ENCODE results near the gene JARID2.

DNA sequence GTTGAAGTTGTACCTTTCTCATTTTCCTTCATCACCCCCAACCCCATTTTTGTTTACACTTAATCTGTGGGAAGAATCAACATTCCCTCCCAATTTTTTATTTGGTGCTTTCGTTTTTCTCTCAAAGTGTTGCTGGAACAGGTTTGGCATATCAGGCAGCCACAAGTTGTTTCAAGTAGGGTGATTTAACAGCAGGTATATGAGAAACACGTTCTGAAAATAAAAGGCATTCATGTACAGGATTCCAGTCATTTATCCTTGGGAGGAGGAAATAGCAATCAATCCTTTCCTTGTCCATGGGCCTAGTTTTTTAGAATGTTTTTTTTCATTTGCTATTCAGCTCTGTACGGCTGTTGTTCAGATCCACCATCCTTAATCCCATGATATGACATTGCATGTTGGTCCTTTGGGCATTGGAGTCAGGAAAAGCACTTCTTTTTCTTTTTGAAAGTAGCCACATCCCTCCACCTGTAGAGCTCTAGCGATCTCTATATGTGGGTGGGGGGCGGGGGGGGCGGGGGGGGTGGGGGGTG lies 120.2 kb downstream of the JARID2 start:
- TF ChIP-seq CTCF (IDR thresholded peaks at IDR 0.05) (no peak), EZH2 (IDR thresholded peaks at IDR 0.05) (no peak), EZH2phosphoT487 (IDR thresholded peaks at IDR 0.05) (no peak)
